GM21528 (cell line): ENCODE data around the gene IQSEC3.
"Not testable (repeated sequence)": the region's sequence is repeated elsewhere in the genome, so short reads cannot be mapped to it uniquely, and the experiment has no call there.

Source experiments
- ATAC-seq: cut with Tn5 transposase; IDR thresholded peaks from one replicate; pipeline ENCODE4 v1.9.1; 2021; ENCODE audit warnings: mild to moderate bottlenecking, moderate library complexity; ENCODE audit not compliant: unreplicated experiment, low FRiP score

The IQSEC3 gene

DNA sequence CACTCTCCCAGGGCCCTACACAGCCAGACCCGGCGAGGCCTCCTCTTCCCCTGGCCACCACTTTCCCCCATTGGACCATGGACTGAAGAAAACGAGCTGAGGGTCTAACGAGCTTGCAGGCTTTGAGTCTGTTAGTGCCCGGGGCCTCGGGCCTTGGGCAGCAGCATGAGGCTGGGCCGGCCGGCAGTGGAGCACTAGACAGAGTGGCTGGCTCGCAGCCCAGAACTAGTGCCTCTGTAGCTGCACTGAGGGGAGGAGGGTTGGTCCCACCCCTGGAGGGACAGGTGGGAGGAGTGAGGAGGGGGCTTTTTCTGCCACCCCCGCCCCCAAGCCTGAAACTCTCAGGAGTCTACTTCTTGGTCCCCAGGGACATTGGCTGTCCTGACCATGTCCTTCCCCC, 108.7 kb downstream of the IQSEC3 start:
- ATAC-seq: no peak

DNA sequence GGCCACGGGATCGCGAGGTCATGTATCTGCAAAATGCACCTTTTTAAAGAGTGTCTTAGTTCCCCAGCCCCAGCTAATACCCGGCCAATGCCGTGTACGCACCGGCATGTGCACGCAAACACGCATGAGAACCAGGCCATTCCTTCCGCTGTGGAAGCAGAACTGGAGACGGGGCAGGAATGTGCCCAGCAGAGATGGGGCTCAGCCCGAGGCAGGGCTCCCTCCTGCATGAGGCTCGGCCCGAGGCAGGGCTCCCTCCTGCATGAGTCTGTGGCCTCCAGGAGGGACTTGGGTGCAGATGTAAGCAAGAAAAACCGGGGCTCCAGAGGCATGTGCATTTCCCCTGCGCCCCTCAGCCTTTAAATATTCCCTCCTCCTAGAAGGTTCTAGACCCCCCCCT, 109.2 kb downstream of the IQSEC3 start:
- no peak for ATAC-seq

DNA sequence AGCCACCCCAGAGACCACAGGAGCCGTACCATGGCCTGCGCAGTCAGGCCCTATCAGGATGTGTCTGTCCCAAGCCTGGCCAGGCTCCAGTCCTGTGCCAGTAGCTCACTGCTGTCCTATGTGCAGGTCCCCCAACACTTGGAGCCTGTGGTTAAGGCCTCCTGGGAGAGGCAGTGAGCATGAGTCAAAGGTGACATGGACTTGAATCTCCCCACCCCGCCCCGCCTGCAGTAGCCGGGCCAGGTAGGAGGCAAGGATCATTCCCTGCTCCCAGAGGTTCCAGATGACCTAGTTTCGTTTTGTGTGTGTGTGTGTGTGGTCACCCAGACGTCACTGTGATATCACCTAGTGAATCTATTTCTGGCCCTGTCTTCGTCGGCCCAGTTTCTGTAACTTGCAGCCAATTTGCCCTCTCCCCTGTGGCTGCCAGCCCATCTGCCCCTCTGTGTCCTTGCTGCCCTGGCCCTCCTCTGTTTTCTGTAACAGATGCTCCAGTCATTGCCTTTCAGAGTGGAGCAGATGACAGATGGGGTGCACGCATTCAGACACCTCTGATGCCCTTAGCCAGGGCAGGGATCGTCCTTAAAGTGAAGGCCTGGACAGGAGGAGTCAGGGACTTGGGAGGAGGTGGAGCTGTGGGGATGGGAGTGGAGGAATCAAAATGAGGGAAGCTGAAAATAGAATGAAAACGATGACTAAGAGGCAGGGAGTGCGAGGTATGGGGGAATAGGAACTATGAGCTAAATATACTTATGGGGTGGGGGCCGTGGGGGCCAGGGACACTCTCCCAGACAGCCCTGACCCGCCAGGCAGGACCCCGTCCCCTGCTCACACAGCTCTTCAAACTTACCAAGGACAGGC, 110.0 kb downstream of the IQSEC3 start:
- no peak for ATAC-seq

DNA sequence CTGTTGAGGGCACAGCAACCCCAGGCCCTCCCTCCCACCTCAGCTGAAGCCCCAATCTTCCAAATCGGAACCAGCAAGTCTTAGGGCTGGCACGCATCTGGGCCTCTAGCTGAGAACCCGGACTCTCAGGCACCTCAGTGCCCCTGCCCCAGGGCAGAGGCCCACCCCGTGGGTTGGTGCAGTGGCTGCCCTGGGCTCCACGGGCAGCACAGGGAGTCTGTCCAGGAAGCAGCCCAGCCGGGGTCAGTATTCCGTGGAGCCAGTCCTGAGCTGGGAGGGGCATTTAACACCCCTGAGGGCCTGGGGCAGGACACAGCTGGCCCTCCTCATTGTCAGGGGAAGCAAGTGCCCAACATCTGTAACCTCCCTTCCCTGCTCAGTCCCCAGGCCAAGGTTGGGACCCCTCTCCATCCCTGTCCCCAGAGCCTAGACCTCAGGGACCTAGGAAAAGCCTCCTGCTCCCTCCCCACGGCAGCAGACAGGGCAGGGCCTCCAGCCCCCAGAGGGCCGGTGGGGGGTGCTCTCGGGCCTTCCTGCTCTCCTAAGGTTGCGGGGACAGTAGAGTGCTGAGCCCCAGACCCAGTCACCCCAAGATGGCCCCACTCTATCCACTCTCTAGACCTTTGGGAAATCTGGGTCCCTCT, 110.9 kb downstream of the IQSEC3 start:
- no peak for ATAC-seq

DNA sequence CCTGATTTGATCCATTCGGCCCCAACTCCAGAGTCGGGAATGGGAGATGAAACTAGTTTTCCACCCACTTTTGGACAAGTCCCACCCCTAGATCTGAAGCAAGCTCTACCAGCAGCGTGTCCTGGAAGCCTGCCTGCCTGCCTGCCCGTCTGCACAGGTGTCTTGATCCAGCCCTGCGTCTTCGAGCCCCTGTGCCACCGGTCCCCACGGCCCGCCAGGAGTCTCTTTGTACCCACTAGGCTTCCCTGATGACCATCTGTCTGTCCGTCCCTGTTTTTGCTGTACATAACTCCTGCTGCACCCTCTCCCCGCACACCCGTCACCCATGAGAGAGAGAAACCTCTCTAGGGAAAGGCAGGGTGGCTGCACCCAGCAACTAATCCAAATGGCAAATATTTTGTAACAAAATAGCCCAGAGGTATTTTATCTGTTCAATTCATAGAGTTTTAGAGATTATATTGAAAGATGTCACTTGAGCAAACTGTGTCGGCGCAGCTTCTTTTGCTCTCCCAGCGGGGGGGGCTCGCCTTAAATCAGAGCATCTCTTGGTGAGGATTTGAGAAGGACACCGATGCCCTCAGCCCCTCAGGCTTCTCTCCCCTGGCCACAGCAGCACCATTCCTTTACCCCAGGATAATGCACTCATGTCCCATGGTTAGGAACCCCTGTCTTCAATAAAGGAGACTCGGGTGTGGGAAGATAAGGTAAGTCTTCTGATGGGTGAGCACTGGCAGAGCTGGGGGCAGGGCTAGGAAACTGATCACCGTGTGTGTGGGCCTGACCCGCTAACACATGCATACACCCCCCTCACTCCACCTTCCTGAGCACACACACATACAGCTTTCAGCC, 111.6 kb downstream of the IQSEC3 start:
- ATAC-seq: no peak

DNA sequence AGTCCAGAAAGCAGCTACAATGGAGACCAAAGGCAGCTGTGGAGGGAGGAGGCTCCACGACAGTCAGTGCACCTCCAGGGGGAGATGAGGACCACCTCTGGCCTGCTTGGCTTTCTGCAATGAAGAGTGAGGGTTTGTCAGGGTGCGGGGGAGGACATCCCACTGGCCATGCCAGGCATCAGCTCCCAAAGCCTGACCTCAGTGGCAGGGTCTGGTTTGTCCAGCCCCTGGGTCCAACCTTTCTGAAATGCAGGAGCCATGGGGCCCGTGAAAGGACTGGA, 112.2 kb downstream of the IQSEC3 start:
- no peak for ATAC-seq

DNA sequence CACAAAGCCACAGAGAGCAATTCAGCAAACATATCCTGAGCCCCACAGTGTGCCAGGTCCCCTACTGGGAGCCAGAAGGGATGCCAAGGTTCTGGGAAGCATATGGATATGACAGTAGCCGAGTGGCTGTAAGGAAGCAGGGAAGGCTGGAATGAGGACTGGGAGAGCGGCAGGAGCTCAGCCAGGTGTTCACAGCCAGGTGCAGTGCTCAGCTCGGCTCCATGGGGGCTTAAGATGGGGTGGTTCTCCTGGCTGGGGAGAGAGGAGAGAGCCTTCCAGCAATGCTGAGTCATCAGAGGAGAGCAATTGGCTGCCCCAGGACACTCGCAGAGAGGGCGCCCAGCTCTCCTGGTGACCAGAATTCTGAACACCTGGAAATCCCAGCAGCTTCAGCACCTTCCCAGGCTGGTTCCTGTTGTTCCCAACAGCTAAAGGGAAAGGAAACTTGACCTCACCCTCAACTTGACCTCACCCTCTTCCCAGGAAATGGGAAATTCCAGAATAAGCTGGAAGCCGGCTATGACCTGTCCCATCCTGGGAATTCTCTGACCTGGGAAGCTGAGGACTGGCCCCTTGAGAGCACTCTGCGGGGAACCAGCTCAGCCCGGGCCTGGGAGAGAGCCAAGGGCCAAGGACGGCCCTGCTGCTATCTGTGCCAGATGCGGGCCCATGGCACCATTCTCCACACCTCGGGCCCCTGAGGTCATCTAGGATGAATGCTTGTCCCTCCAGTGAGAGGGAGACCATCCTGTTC, 112.7 kb downstream of the IQSEC3 start:
- no peak for ATAC-seq

DNA sequence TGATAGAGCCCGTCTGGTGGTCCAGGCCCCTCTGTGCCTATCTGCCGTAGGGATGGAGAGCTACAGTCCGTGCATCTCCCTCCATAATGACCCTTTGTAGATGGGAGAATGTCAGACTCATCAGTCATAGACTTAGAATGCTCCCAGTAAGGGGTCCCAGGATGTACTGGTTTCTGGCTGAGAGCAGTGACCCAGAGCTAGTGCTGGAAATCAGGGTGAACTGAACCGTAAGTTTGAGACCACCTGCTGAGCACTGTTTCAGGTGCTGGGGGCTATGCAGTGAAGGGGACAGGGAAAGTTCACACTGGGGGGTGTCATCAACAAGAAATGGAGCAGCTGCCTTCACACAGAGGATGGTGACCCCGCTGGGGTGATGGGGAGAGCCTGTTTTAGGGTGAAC, 113.3 kb downstream of the IQSEC3 start:
- ATAC-seq: no peak

DNA sequence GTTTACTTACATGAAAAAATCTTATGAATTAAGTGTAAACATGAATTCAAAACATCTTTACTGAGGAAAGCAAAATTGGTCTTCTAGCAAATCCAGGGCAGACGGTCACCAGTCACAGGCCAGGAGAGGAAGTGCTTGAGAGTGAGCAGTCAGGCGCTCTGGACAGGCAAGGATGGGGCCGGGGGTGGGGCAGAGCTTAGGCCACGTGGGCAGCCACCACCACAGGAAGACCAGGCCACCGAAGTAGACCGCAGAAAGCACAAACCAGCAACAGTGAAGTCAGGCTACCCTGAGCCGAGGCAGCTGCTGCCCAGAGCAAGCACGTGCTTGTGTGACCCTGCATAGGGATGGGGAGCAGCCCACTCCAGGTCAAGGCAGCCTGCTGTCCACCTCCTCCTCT, 113.9 kb downstream of the IQSEC3 start:
- no peak for ATAC-seq

DNA sequence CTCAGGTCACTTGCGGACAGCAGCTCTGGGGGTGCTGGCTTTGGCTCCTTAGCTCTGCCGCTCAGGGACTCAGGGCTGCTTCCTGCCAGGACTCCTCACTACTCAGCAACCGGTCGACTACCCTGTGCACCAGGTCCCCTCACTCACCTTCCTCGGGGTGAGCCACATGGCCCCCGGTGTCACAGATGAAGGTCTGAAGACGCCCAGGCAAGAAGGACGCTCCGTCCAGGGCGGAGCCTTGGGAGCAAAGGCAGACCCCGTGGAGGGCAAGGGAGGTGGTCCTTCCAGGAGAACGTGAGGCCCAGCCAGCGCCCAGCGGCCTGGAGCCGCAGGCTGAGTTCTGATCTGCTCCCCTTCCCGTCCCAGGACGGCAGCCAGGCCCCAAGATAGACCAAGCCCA, 115.4 kb downstream of the IQSEC3 start:
- ATAC-seq: no peak

DNA sequence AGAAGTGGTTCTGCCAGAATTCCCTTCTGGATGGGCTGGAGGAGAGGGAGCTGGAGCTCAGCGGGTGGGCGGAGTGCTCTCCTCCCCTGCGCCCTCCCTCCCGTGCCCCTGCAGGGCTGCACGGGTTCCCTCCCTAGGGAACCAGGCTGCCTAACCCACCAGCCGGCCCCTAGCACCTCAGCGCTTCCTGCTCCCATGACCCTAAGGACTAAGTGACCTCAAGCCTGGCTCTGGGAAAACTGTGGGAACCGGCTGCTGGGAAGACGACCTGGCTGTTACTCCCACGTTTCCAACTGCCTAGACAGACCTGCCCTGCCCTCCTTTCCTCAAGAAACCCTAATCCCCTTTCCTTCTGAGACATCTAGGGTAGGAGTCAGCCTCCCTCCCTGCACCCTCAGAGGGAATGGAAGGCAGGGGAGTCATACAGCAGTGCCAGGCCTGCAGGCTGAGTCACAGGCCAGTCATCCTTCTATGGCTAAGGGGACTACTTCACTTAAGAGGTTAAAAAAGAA, 115.9 kb downstream of the IQSEC3 start:
- ATAC-seq: no peak

DNA sequence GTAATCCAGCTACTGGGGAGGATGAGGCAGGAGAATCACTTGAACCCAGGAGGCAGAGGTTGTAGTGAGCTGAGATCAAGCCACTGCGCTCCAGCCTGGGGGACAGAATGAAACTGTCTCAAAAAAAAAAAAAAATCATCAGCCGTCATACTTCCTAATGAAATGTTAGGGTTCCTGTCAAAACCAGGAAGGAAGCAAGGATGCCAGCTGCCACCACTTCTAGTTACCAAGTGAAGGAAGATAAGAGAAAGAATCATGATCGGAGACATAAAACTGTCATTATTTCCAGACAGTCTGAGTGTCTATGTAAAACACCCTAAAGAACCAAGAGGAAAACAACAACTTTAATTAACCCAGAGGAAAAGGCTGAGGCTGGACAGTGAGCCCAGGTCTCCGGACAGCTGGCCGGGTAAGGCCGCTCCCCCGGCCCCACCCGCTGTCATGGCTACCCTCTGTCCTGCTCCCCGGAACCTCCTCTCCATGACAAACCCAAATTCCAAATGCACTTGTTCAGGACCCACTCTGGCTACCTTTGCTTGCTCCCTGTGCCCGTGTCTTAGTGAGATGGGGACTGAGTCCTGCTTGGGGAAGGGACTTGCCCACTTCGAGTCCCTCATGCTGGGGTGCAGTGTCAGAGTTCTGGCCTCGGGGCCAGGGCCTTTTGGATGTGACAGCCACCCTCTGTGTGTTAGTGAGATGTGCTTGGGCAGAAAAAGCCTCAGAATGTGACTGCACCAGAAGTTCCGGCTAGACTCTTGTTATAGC, 118.4 kb downstream of the IQSEC3 start:
- ATAC-seq: no peak

DNA sequence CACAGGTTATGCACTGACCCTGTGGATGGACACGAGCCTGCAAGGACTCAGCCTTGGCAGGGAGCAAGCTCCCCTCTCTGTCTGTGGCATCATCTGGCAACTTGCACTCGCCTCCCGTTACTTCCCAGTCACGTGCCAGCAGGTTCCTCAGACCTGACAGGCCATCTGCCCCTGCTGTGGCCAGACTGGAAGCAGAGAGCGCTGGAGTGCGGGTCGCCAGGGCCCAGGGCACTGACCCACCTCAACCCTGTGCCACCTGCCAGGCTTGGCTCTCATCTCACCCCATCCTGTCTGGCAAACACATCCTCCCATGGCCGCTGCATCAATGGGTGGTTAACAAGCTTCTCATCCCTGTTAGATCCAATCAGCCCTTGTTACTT, 119.0 kb downstream of the IQSEC3 start:
- no peak for ATAC-seq

DNA sequence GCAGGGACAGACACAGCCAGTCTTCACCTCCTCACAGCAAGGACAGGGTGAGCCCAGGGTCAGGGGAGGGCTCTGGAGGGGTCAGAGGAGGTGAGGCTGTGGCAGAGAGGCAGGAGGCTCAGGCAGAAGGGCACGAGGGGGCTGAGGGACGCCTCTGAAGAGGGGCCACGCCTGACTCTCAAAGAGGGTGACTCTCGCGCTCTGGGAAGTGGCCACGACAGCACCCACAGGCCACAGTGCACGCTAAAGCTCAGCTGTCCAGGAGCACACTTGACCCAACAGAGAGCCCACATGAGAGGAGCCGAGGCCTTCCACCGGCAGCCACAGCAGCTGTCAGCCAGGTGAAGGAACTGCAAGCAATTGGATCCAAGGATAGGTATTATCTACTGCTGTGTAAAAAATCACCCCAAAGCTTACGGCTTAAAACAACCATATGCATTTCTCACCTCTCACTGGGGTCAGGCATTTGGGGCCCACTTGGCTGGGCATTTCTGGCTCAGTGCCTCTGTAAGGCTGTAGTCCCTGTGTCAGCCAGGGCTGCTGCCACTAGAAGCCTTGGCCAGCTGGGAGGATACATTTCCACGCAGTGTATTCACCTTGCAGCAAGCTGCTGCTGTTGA, 119.5 kb downstream of the IQSEC3 start:
- no peak for ATAC-seq

DNA sequence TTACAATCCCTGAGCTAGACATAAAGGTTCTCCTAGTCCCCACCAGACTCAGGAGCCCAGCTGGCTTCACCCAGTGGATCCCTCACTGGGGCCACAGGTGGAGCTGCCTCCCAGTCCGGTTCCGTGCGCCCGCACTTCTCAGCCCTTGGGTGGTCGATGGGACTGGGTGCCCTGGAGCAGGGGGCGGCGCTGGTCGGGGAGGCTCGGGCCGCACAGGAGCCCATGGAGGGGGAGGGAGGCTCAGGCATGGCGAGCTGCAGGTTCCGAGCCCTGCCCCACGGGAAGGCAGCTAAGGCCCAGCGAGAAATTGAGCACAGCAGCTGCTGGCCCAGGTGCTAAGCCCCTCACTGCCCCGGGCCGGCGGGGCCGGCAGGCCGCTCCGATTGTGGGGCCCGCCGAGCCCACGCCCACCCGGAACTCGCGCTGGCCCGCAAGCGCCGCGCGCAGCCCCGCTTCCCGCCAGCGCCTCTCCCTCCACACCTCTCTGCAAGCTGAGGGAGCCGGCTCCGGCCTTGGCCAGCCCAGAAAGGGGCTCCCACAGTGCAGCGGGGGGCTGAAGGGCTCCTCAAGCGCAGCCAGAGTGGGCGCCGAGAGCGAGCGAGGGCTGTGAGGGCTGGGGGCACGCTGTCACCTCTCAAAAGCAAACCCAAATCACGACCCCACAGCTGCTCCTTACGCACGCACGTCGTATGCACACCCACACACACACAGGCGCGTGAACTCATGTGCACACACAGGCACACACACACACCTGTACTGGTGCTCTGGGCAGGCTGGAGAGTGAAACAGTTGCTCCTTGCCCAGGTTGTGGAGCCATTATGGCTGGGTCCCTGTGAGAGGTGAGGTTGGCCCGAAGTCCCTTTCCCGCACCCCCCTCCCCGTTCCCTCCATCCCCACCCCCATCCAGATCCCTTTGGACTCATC, 121.7 kb downstream of the IQSEC3 start:
- not testable (repeated sequence) for ATAC-seq

DNA sequence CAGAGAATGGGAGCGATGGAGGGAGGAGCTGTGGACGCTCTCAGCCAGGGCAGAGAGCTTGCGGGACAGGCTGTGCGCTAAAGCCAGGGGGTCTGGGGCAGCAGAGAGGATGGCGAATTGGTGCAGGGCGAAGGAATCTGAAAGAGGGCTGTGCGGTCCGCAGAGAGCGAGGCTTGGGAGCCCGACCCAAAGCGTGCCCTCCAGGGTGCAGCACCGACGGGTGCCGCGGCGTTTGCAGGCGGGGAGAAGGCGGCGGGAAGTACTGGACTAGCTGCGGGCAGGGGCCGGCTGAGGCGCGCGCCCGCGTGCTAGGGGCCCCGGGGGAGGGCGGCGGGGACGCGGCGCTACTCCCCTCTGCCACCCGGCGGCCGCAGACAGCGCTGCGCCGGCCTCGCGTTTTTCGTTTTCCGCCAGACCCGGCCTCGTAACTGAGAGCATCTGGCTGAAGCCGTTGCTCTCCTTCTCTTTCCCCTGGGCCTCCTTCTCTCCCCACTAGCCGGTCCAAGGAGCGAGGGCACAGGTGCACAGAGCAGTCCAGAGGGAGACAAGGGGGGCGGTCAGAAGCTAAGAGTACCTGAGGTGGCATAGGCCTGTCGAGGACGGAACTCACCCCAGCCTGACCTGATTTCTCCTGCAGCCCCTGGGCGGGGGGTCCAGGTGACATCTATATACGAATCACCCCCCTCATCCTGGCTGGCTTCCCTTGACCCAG, 122.5 kb downstream of the IQSEC3 start:
- ATAC-seq: no peak

DNA sequence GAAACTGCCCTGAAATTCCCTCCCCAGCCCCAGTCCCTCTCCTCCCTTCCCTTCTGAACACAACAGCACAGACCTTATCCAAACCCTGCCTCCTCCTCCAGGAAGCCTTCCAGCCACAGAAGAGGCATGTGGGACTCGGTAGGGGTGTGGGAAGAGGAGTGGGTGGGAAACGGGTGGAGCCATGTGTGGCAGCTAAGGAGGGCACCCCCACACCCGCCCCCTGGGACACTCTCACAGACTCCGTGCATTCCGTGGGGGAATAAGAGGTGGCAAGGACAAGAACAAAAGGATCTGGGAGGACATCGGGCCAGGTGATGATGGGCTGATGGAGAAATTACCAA, 123.0 kb downstream of the IQSEC3 start:
- no peak for ATAC-seq

DNA sequence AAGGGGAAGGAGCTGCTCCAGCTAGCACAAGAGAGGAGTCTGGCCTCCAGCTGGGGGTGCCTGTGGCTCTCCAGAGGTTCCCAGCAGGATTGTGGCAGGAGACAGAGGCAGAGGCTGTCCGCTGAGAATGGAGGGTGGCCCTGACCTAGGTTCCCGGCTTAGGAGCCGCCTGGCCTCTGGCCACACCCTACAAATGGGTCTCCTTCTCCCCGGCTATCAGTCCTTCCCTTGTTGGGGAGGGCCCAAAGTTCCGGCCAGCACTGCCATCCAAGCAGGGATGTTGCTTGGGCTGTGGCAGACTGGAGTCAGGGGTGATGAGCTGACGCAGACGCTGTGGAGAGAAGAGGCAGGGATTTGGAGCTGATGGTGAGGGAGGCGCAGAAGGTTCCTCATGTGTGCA, 124.3 kb downstream of the IQSEC3 start:
- no peak for ATAC-seq
